ENCODE measurements around the gene JCAD. TPM values are rescaled to one million over a fixed set of nuclear protein-coding genes. Genes with fewer than 3 reads are reported as not detected.

Gene JCAD
- total and polyA plus RNA-seq, 4 donors, result 11.3 to 93.7 (median 27.1) TPM

GRCh38 chr10:30000802-30001571 lies 58.4 kb downstream of the JCAD start:
- Histone ChIP-seq H3K36me3 (ENCODE audit: control insufficient read depth in 4 of 4, insufficient read depth in 4 of 4, low read length in 4 of 4) (no peaks in the 10 kb centered on the region), H3K4me1 (ENCODE audit: control insufficient read depth in 5 of 5, insufficient read depth in 5 of 5, low read length in 5 of 5) (peaks cover 0 to 16% (median 3%) of the 10 kb centered on the region in 5 donors), H3K27ac (ENCODE audit: low read depth in 1 of 2, low read length in 1 of 2) (peak overlapping the region; percentile 35 to 85), H3K4me3 (no peak overlapping the region), H3K9me3 (ENCODE audit: control insufficient read depth in 4 of 4, insufficient read depth in 3 of 4, low read length in 3 of 4) (no peaks in the 10 kb centered on the region), H3K27me3 (ENCODE audit: control insufficient read depth in 3 of 3, insufficient read depth in 3 of 3, low read length in 2 of 3) (no peaks in the 10 kb centered on the region), H3K9ac (ENCODE audit: insufficient read depth in 1 of 2, low read length in 2 of 2) (no peak overlapping the region)
- DNase-seq, result peak in 2 of 3 donors; percentile 71 to 85
- ATAC-seq (ENCODE audit: insufficient read depth, low FRiP score), result peak; percentile 16
- 48 to 75% methylated on average over 12 of the region's 12 CpGs for WGBS, 2 donors
- no peak for TF ChIP-seq CTCF (IDR thresholded peaks at IDR 0.05; ENCODE audit: control extremely low read depth, extremely low read depth)

- H3K9me3 ChIP-seq (ENCODE audit: control insufficient read depth in 4 of 4, insufficient read depth in 3 of 4, low read length in 3 of 4), result no peaks in the 10 kb centered on the region
- H3K4me3 ChIP-seq, result no peak overlapping the region
- H3K27me3 ChIP-seq (ENCODE audit: control insufficient read depth in 3 of 3, insufficient read depth in 3 of 3, low read length in 2 of 3), result no peaks in the 10 kb centered on the region
- TF ChIP-seq CTCF (IDR thresholded peaks at IDR 0.05; ENCODE audit: control extremely low read depth, extremely low read depth), result peak; percentile 99
- H3K9ac ChIP-seq (ENCODE audit: insufficient read depth in 1 of 2, low read length in 2 of 2), result no peak overlapping the region
- H3K27ac ChIP-seq (ENCODE audit: low read depth in 1 of 2, low read length in 1 of 2), result no peak overlapping the region
- DNase-seq (peak; percentile 80 to 90 (median 84)), ATAC-seq (ENCODE audit: insufficient read depth, low FRiP score) (peak; percentile 65)
- 41% methylated on average over 12 of the region's 12 CpGs for WGBS, 2 donors
- H3K36me3 ChIP-seq (ENCODE audit: control insufficient read depth in 4 of 4, insufficient read depth in 4 of 4, low read length in 4 of 4), result no peaks in the 10 kb centered on the region
- H3K4me1 ChIP-seq (ENCODE audit: control insufficient read depth in 5 of 5, insufficient read depth in 5 of 5, low read length in 5 of 5), result peaks cover 0 to 21% (median 11%) of the 10 kb centered on the region in 5 donors
Measured at GRCh38 chr10:29998142-29998808, 61.1 kb downstream of the JCAD start.

- no peak overlapping the region for H3K4me3 ChIP-seq
- no peaks in the 10 kb centered on the region for H3K27me3 ChIP-seq (ENCODE audit: control insufficient read depth in 3 of 3, insufficient read depth in 3 of 3, low read length in 2 of 3)
- no peaks in the 10 kb centered on the region for H3K36me3 ChIP-seq (ENCODE audit: control insufficient read depth in 4 of 4, insufficient read depth in 4 of 4, low read length in 4 of 4)
- H3K4me1 ChIP-seq (ENCODE audit: control insufficient read depth in 5 of 5, insufficient read depth in 5 of 5, low read length in 5 of 5), result peaks cover 0 to 20% (median 6%) of the 10 kb centered on the region in 5 donors
- no peaks in the 10 kb centered on the region for H3K9me3 ChIP-seq (ENCODE audit: control insufficient read depth in 4 of 4, insufficient read depth in 3 of 4, low read length in 3 of 4)
- H3K9ac ChIP-seq (ENCODE audit: insufficient read depth in 1 of 2, low read length in 2 of 2), result no peak overlapping the region
- DNase-seq (peak in 1 of 3 donors; percentile 27), ATAC-seq (ENCODE audit: insufficient read depth, low FRiP score) (no peak)
- WGBS, 2 donors, result 57 to 71% methylated on average over 4 of the region's 4 CpGs
- no peak overlapping the region for H3K27ac ChIP-seq (ENCODE audit: low read depth in 1 of 2, low read length in 1 of 2)
- TF ChIP-seq CTCF (IDR thresholded peaks at IDR 0.05; ENCODE audit: control extremely low read depth, extremely low read depth), result no peak
Measured at GRCh38 chr10:29994811-29995210, 64.6 kb downstream of the JCAD start.
